Myometrial cell (primary cell): Measurements from ENCODE around the gene PASK. TPM values are rescaled to one million over a fixed set of nuclear protein-coding genes. Genes with fewer than 3 reads are reported as not detected.

ENCODE experiments used
- total RNA-seq: library from RNA; depleted of rRNA; stranded (reverse); fragments of >200 nt; gene quantifications from 2 replicates; pipeline ENCODE4 v1.2.3, GENCODE V29; 2015

The PASK gene
- total RNA-seq, result 4.3 and 6.6 TPM in 2 replicates

GRCh38 chr2:241148891-241149674, at the start of gene PASK:
Gene PASK, minus strand, starts transcription at chr2:241149472. Its CDS starts 6,440 bp downstream, at chr2:241143032.

DNA sequence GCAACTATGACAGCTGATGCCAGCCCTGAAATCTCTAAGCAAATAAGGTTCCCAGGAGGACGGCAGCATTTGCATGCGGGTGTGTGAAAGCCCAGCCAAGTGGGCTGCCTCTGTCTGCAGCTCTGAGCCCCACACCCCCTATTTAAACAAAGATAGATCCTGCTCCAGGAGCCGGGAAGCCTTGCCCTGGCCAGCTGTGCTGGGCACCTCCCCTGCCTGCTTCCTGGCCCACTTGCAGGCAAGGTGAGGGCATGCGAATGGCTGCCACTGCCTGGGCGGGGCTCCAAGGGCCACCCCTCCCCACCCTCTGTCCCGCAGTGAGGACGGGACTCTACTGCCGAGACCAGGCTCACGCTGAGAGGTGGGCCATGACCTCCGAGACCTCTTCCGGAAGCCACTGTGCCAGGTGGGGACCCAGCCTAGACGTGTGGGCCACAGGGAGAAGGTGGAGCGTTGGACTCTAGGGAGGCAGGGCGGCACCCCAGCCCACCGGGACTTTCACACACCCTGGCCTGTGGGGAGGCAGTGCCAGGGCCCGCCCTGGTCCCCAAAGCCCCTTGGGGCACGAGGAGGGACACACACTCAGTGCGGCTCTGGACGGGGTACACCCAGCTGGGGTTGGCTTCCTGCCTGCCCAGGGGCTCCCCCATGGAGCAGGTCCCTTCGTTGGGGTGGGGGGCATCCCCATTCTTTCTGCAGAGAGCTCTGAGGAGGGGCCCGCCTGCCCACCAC, 39.3 kb upstream of the PASK start, which contains the start of gene ANO7:
ANO7 (plus strand) TSS at position 317 of the 732 bp plus-strand sequence. CDS start 1,387 bp downstream, outside the sequence.

DNA sequence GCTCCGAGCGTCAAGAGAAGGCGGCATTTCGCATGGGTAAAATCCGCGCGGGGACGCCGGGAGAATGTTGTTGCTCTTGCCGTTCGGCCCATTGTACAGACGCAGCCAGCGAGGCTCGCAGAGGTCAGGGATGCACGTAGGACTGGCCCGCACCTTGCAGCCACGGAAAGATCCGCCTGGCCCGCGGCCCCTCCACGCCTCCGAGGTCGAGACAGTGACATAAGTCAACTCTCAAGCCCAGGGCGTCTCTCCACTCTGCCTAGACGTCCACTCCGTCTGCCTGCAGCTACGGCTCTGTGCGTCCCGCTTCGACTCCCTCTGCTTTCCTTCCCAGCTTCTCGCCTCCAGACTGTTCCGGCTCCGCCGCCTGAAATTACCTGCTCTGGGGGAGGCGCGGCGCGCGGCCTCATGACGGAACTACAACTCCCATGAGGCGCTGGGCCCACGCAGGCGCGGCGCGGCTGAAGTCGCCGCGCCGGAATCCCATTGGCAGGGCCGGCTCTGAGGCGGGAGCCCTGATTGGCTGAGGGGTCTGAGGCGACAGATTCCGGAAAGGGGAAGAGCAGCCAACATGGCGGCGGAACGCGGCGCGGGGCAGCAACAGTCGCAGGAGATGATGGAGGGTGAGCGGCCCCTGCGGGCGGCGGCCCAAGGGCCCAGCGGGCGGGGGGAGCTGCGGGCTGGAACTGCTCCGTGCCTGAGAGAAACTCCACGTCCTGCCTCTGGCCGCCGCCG, 820 bp upstream of the PASK start, which contains the start of gene PPP1R7:
PPP1R7 (plus strand) TSS at position 543 of the 735 bp plus-strand sequence; CDS start at position 572, 29 bp downstream.

DNA sequence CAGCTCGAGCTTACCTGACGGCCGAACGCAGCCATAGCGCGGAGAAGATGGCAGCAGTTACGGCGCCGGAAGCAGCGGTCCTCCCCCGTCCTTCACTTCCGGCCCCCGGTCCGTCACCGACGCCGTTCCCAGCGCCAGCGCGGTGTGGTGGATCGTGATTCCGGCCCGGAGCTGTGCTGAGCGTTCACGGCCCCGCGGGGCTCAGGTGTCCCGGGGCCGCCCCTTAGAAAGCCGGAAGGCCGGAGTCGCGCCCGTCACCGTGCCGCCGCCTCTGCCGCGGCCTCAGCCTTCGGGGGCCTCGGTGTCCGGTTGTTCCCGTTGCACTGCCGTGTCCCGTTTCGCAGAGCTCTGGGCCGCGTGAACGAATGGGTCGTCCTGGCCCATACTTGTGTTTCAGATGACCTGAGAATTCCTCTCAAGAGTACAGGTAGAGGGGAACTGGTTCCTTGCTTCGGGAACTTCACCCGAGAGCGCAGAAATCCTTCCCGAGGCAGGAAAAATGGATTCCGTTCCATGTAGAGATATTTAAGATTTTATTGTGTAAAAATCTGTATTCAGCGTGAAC, 47.0 kb downstream of the PASK start, which contains the start of gene MTERF4:
MTERF4 (minus strand) TSS at position 49 of the 565 bp plus-strand sequence; CDS start at position 35, 14 bp downstream.

Other genes starting within 250 kb of the PASK start
- 0.35 TPM in 1 of 2 replicates, not detected in the other for gene CROCC2, start 243.1 kb downstream of the PASK start, total RNA-seq
- 11.0 and 13.5 TPM in 2 replicates for gene SNED1, start 150.9 kb downstream of the PASK start, total RNA-seq
- gene MTERF4, start 47.2 kb downstream of the PASK start, total RNA-seq, result 11.0 and 25.9 TPM in 2 replicates
- 121 and 134 TPM in 2 replicates for gene PPP1R7, start 995 bp upstream of the PASK start, total RNA-seq
- 0.29 TPM in 1 of 2 replicates, not detected in the other for gene ANO7, start 39.2 kb upstream of the PASK start, total RNA-seq
- 560 and 613 TPM in 2 replicates for gene HDLBP, start 166.2 kb upstream of the PASK start, total RNA-seq
- gene SEPTIN2, start 166.5 kb upstream of the PASK start, total RNA-seq, result 280 and 306 TPM in 2 replicates
- gene FARP2, start 206.8 kb upstream of the PASK start, total RNA-seq, result 22.2 and 23.9 TPM in 2 replicates